Measurements from ENCODE around the gene GP9.

Gene GP9

DNA sequence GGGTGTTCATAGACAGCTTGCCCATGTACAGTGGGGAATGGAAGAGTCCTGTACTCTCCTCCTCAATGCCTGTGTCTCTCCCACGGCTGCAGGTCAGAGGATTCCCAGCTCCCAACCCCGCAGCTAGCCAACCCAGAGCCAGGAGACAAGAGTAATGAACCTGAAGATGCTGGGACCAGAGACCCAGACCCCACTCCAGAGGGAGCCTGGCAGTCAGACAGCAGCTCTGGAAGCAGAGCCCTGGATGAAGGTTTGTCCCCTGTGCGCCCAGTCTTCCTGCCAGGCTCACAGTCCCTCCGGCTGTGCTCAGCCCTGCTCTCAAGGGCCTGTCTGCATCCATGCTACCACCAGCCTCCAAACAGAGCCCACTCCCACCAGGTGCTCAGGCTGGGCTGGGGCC is 30.0 kb upstream of the GP9 start:
- no peaks in the 10 kb centered on the region for H3K36me3 ChIP-seq (ENCODE audit: insufficient read depth, low read length)
- no peak overlapping the region for H3K4me3 ChIP-seq (ENCODE audit: low read length)
- peaks cover 20% of the 10 kb centered on the region for H3K27me3 ChIP-seq (ENCODE audit: insufficient read depth, low read length)
- WGBS: 87% methylated on average over 4 of the region's 4 CpGs
- no peak overlapping the region for H3K9ac ChIP-seq (ENCODE audit: low read depth, low read length)
- no peak overlapping the region for H3K27ac ChIP-seq (ENCODE audit: low read depth, low read length)
- no peaks in the 10 kb centered on the region for H3K4me1 ChIP-seq (ENCODE audit: insufficient read depth, low read length)
- H3K9me3 ChIP-seq (ENCODE audit: insufficient read depth, low read depth, low read length): no peaks in the 10 kb centered on the region

GRCh38 chr3:129031476-129032215 is 28.9 kb upstream of the GP9 start:
- H3K9ac ChIP-seq (ENCODE audit: low read depth, low read length): no peak overlapping the region

GRCh38 chr3:129032716-129033115 is 27.9 kb upstream of the GP9 start:
- H3K27ac ChIP-seq (ENCODE audit: low read depth, low read length): no peak overlapping the region
- H3K9me3 ChIP-seq (ENCODE audit: insufficient read depth, low read depth, low read length): no peaks in the 10 kb centered on the region
- H3K27me3 ChIP-seq (ENCODE audit: insufficient read depth, low read length): peaks cover under 1% of the 10 kb centered on the region; the same call in 1 of the 2 replicates
- H3K4me3 ChIP-seq (ENCODE audit: low read length): no peak overlapping the region
- no peak overlapping the region for H3K9ac ChIP-seq (ENCODE audit: low read depth, low read length)
- 90% methylated on average over 14 of the region's 14 CpGs for WGBS
- H3K36me3 ChIP-seq (ENCODE audit: insufficient read depth, low read length): no peaks in the 10 kb centered on the region
- H3K4me1 ChIP-seq (ENCODE audit: insufficient read depth, low read length): no peaks in the 10 kb centered on the region

More at GRCh38 chr3:129031476-129032215, 28.9 kb upstream of the GP9 start:
- H3K9me3 ChIP-seq (ENCODE audit: insufficient read depth, low read depth, low read length): no peaks in the 10 kb centered on the region
- peaks cover 10% of the 10 kb centered on the region for H3K27me3 ChIP-seq (ENCODE audit: insufficient read depth, low read length)
- WGBS: 85% methylated on average over 10 of the region's 10 CpGs
- H3K36me3 ChIP-seq (ENCODE audit: insufficient read depth, low read length): no peaks in the 10 kb centered on the region
- no peaks in the 10 kb centered on the region for H3K4me1 ChIP-seq (ENCODE audit: insufficient read depth, low read length)
- H3K27ac ChIP-seq (ENCODE audit: low read depth, low read length): no peak overlapping the region
- H3K4me3 ChIP-seq (ENCODE audit: low read length): no peak overlapping the region

GRCh38 chr3:129033151-129033550 is 27.4 kb upstream of the GP9 start:
- H3K36me3 ChIP-seq (ENCODE audit: insufficient read depth, low read length): no peaks in the 10 kb centered on the region
- no peaks in the 10 kb centered on the region for H3K4me1 ChIP-seq (ENCODE audit: insufficient read depth, low read length)
- no peaks in the 10 kb centered on the region for H3K9me3 ChIP-seq (ENCODE audit: insufficient read depth, low read depth, low read length)
- no peak overlapping the region for H3K27ac ChIP-seq (ENCODE audit: low read depth, low read length)
- H3K27me3 ChIP-seq (ENCODE audit: insufficient read depth, low read length): no peaks in the 10 kb centered on the region; the same call in 1 of the 2 replicates
- no peak overlapping the region for H3K9ac ChIP-seq (ENCODE audit: low read depth, low read length)
- no peak overlapping the region for H3K4me3 ChIP-seq (ENCODE audit: low read length)
- WGBS: 84% methylated on average over 7 of the region's 7 CpGs

DNA sequence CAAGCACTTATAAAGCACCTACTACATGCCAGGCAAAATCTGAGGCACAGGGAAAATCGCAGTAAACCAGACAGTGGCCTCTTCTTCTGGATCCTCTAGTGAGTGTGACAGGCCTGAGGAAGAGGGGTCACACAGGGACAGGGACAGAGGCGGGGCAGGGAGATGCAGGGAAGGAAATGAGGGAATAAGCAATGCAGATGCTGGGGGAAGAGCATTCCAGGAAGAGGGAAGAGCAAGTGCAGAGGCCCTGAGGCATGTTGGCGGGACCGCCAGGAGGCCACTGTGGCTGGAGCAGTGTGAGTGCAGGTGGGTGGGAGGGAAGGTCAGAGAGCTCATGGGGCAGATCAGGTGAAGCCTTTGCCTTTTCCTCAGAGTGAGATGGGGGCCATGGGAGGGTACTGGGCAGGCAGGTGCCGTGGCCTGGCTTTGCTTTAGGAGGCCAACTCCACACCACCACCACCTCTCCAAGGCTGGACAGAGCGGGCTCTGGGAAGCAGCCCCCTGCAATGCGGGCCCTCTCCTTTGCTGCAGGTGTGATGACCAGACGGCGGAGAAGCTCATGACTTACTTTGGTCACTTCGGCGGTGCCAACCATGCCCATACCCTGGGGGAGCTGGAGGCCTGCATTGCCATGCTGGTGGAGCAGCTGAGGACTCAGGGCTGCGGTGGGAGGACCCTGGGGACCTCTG is 26.8 kb upstream of the GP9 start:
- Histone ChIP-seq H3K27me3 (ENCODE audit: insufficient read depth, low read length) (no peaks in the 10 kb centered on the region), H3K4me3 (ENCODE audit: low read length) (no peak overlapping the region), H3K9ac (ENCODE audit: low read depth, low read length) (no peak overlapping the region), H3K4me1 (ENCODE audit: insufficient read depth, low read length) (no peaks in the 10 kb centered on the region), H3K36me3 (ENCODE audit: insufficient read depth, low read length) (no peaks in the 10 kb centered on the region), H3K9me3 (ENCODE audit: insufficient read depth, low read depth, low read length) (no peaks in the 10 kb centered on the region), H3K27ac (ENCODE audit: low read depth, low read length) (no peak overlapping the region)
- 92% methylated on average over 12 of the region's 12 CpGs for WGBS

GRCh38 chr3:129034642-129035041 is 25.9 kb upstream of the GP9 start:
- Histone ChIP-seq H3K9ac (ENCODE audit: low read depth, low read length) (no peak overlapping the region), H3K9me3 (ENCODE audit: insufficient read depth, low read depth, low read length) (no peaks in the 10 kb centered on the region), H3K4me1 (ENCODE audit: insufficient read depth, low read length) (no peaks in the 10 kb centered on the region), H3K36me3 (ENCODE audit: insufficient read depth, low read length) (no peaks in the 10 kb centered on the region), H3K27ac (ENCODE audit: low read depth, low read length) (no peak overlapping the region), H3K27me3 (ENCODE audit: insufficient read depth, low read length) (no peaks in the 10 kb centered on the region), H3K4me3 (ENCODE audit: low read length) (no peak overlapping the region)
- 76% methylated on average over 6 of the region's 6 CpGs for WGBS

GRCh38 chr3:129035360-129036221 is 25.0 kb upstream of the GP9 start:
- WGBS: 94% methylated on average over 11 of the region's 11 CpGs
- H3K9me3 ChIP-seq (ENCODE audit: insufficient read depth, low read depth, low read length): no peaks in the 10 kb centered on the region
- no peak overlapping the region for H3K4me3 ChIP-seq (ENCODE audit: low read length)
- no peaks in the 10 kb centered on the region for H3K36me3 ChIP-seq (ENCODE audit: insufficient read depth, low read length)
- no peaks in the 10 kb centered on the region for H3K4me1 ChIP-seq (ENCODE audit: insufficient read depth, low read length)
- H3K27ac ChIP-seq (ENCODE audit: low read depth, low read length): no peak overlapping the region
- no peaks in the 10 kb centered on the region for H3K27me3 ChIP-seq (ENCODE audit: insufficient read depth, low read length)
- no peak overlapping the region for H3K9ac ChIP-seq (ENCODE audit: low read depth, low read length)

DNA sequence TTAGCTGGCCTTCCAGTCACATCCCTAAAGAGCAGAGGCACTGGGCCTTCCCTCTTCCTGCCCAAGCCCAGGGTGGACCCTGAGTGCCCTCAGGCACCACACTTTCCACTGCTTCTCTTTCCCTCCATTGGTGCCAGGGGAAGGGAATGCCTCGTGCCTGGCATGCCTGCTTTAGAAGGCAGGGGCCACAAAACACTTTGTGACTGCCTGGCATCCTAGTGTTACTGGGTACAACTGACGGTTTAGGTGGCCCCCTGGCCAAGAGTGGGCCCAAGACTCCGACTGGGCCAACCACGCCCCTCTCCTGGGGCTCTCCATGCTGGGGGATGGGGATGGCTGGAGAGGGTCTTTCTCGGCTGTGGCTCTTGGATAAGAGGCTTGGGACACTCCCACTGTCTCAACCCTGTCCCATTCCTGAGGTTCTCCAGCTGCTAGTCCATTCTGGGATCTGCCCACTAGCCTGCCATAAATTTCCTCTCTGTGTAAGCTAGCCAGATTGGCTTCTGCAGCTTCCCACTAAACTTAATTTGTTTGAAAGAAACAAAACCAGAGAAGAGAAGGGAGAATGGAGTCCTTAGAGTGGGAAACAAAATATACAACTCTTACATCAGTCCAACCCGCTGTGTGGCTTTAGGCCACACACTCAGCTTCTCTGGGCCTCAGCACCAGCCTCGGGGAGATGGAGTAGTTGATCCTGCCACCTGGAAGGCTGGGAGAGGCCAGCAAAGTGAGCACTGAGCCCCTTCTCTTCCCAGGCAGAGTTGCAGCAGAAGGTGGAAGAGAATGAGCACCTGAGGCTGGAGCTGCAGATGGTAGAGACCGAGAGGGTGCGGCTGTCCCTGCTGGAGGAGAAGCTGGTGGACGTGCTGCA is 24.1 kb upstream of the GP9 start:
- H3K4me3 ChIP-seq (ENCODE audit: low read length): no peak overlapping the region
- no peak overlapping the region for H3K27ac ChIP-seq (ENCODE audit: low read depth, low read length)

GRCh38 chr3:129037093-129037419 is 23.5 kb upstream of the GP9 start:
- Histone ChIP-seq H3K4me1 (ENCODE audit: insufficient read depth, low read length) (no peaks in the 10 kb centered on the region), H3K27ac (ENCODE audit: low read depth, low read length) (no peak overlapping the region), H3K36me3 (ENCODE audit: insufficient read depth, low read length) (no peaks in the 10 kb centered on the region), H3K4me3 (ENCODE audit: low read length) (no peak overlapping the region), H3K9me3 (ENCODE audit: insufficient read depth, low read depth, low read length) (no peaks in the 10 kb centered on the region), H3K9ac (ENCODE audit: low read depth, low read length) (no peak overlapping the region), H3K27me3 (ENCODE audit: insufficient read depth, low read length) (no peaks in the 10 kb centered on the region)
- WGBS: 50% methylated on average over 2 of the region's 2 CpGs

More for the DNA sequence above, 24.1 kb upstream of the GP9 start:
- Histone ChIP-seq H3K36me3 (ENCODE audit: insufficient read depth, low read length) (no peaks in the 10 kb centered on the region), H3K9me3 (ENCODE audit: insufficient read depth, low read depth, low read length) (no peaks in the 10 kb centered on the region), H3K9ac (ENCODE audit: low read depth, low read length) (no peak overlapping the region), H3K4me1 (ENCODE audit: insufficient read depth, low read length) (no peaks in the 10 kb centered on the region), H3K27me3 (ENCODE audit: insufficient read depth, low read length) (no peaks in the 10 kb centered on the region)
- 88% methylated on average over 10 of the region's 10 CpGs for WGBS

GRCh38 chr3:129038121-129038855 is 22.3 kb upstream of the GP9 start:
- WGBS: 85% methylated on average over 10 of the region's 10 CpGs
- Histone ChIP-seq H3K27ac (ENCODE audit: low read depth, low read length) (no peak overlapping the region), H3K4me3 (ENCODE audit: low read length) (no peak overlapping the region), H3K36me3 (ENCODE audit: insufficient read depth, low read length) (no peaks in the 10 kb centered on the region), H3K4me1 (ENCODE audit: insufficient read depth, low read length) (no peaks in the 10 kb centered on the region), H3K9me3 (ENCODE audit: insufficient read depth, low read depth, low read length) (no peaks in the 10 kb centered on the region), H3K9ac (ENCODE audit: low read depth, low read length) (no peak overlapping the region), H3K27me3 (ENCODE audit: insufficient read depth, low read length) (no peaks in the 10 kb centered on the region)

All from HUES64 (cell line).